ENCODE data around the gene LRRC4. TPM values are rescaled to one million over a fixed set of nuclear protein-coding genes. Genes with fewer than 3 reads are reported as not detected.
A peak's percentile ranks its signal among the peaks of the same experiment; 100 is the strongest.

The LRRC4 gene
- total RNA-seq, 1 donor: 0.72 TPM

DNA sequence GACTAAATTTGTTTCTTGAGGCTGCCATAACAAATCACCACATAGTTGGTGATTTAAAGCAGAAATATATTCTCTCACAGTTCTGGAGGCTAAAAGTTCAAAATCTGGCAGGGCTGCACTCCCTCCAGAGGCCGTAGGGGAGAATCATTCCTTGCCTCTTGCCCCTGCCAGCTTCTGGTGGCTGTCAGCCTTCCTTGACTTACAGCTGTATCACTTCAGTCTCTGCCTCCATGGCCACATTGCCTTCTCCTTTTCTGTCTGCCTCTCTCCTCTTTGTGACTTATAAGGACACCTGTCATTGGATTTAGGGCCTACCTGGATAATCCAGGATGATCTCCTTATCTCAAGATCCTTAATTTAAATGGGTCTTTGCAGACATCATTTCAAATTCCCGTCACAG is 5.8 kb upstream of the LRRC4 start:
- Histone ChIP-seq H3K27ac (ENCODE audit: low read depth, low read length) (no peak overlapping the region), H3K4me2 (ENCODE audit: insufficient read depth, low read length) (no peak overlapping the region), H3K4me1 (ENCODE audit: insufficient read depth, low read length) (peaks cover 18% of the 10 kb centered on the region), H4K20me1 (ENCODE audit: insufficient read depth, low read length) (peaks cover 65% of the 10 kb centered on the region), H2AFZ (ENCODE audit: low read length) (no peak overlapping the region), H3K4me3 (ENCODE audit: insufficient read depth, low read length) (no peak overlapping the region), H3K9me3 (ENCODE audit: low read depth, low read length) (no peaks in the 10 kb centered on the region), H3K27me3 (ENCODE audit: insufficient read depth, low read length) (no peaks in the 10 kb centered on the region), H3K79me2 (ENCODE audit: insufficient read depth, low read length) (peaks cover 7% of the 10 kb centered on the region), H3K36me3 (ENCODE audit: insufficient read depth, low read length) (no peaks in the 10 kb centered on the region)
- TF ChIP-seq, protein P1, sequence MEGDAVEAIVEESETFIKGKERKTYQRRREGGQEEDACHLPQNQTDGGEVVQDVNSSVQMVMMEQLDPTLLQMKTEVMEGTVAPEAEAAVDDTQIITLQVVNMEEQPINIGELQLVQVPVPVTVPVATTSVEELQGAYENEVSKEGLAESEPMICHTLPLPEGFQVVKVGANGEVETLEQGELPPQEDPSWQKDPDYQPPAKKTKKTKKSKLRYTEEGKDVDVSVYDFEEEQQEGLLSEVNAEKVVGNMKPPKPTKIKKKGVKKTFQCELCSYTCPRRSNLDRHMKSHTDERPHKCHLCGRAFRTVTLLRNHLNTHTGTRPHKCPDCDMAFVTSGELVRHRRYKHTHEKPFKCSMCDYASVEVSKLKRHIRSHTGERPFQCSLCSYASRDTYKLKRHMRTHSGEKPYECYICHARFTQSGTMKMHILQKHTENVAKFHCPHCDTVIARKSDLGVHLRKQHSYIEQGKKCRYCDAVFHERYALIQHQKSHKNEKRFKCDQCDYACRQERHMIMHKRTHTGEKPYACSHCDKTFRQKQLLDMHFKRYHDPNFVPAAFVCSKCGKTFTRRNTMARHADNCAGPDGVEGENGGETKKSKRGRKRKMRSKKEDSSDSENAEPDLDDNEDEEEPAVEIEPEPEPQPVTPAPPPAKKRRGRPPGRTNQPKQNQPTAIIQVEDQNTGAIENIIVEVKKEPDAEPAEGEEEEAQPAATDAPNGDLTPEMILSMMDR (IDR thresholded peaks at IDR 0.05; ENCODE audit: extremely low read depth, low read depth, low read length): peak; percentile 6
- DNase-seq (ENCODE audit: insufficient read length, low spot score, missing footprints): no peak

DNA sequence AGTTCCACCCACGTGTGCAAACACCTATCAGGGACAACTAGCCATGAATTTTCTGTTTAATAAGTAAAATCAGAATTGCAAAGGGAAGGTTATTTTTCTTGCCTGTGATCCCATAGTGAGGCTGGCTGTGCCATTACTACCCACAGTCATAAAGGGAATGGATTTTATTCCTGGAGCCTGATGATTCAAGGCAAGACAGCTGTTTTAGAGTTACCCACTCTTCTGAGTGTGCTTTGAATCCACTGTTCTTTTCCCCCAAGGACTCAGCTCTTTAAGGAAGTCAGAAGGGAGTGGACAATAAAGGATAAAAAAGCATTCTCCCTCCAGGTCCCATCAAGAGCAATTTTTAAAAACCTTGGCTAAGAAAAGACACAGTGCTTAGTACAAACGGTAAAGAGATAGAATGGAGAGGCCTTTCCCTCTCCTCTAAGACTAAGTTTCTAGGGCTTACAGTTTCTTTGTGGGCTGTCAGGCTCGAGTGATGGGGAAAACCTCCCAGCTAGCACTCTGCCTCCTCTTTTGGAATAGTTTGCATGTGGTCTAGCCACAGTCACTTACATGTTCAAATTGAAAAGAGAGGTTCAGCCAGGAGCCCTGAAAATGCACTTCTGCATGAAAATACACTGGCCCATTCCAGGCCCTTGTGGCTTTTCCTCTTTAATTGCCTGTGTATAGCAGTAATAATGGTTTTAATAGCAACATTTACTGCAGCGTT is 5.1 kb upstream of the LRRC4 start:
- TF ChIP-seq, protein P1 (IDR thresholded peaks at IDR 0.05; ENCODE audit: extremely low read depth, low read depth, low read length): no peak
- Histone ChIP-seq H3K4me2 (ENCODE audit: insufficient read depth, low read length) (no peak overlapping the region), H3K4me1 (ENCODE audit: insufficient read depth, low read length) (peaks cover 14% of the 10 kb centered on the region), H3K36me3 (ENCODE audit: insufficient read depth, low read length) (no peaks in the 10 kb centered on the region), H4K20me1 (ENCODE audit: insufficient read depth, low read length) (peaks cover 58% of the 10 kb centered on the region), H3K27me3 (ENCODE audit: insufficient read depth, low read length) (no peaks in the 10 kb centered on the region), H3K9me3 (ENCODE audit: low read depth, low read length) (no peaks in the 10 kb centered on the region), H3K4me3 (ENCODE audit: insufficient read depth, low read length) (no peak overlapping the region), H3K27ac (ENCODE audit: low read depth, low read length) (no peak overlapping the region), H3K79me2 (ENCODE audit: insufficient read depth, low read length) (peaks cover 7% of the 10 kb centered on the region), H2AFZ (ENCODE audit: low read length) (no peak overlapping the region)
- DNase-seq (ENCODE audit: insufficient read length, low spot score, missing footprints): no peak

DNA sequence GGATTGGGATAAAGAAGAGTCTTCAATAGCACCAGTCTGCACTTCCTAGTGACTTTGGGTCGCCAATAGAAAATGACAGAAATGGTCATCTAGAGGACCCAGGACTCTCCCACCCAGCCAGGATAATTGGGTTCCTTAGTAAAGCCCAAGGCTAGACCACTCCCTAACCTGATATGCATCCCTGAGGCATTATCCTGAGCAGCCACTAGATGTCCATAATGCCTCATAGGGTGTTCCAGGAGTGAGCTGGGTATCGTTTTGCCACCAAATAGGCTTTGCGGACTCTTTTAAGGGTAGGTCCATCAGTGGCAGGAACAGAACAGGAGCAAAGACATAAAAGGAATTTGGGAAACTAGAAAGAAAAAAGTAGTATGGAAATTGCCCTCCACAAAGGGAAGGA is 4.5 kb upstream of the LRRC4 start:
- TF ChIP-seq, protein P1 (IDR thresholded peaks at IDR 0.05; ENCODE audit: extremely low read depth, low read depth, low read length): peak; percentile 54
- Histone ChIP-seq H4K20me1 (ENCODE audit: insufficient read depth, low read length) (peaks cover 57% of the 10 kb centered on the region), H3K27me3 (ENCODE audit: insufficient read depth, low read length) (no peaks in the 10 kb centered on the region), H3K4me3 (ENCODE audit: insufficient read depth, low read length) (no peak overlapping the region), H2AFZ (ENCODE audit: low read length) (no peak overlapping the region), H3K9me3 (ENCODE audit: low read depth, low read length) (no peaks in the 10 kb centered on the region), H3K4me2 (ENCODE audit: insufficient read depth, low read length) (no peak overlapping the region), H3K79me2 (ENCODE audit: insufficient read depth, low read length) (peaks cover 7% of the 10 kb centered on the region), H3K4me1 (ENCODE audit: insufficient read depth, low read length) (peaks cover 7% of the 10 kb centered on the region), H3K36me3 (ENCODE audit: insufficient read depth, low read length) (no peaks in the 10 kb centered on the region), H3K27ac (ENCODE audit: low read depth, low read length) (no peak overlapping the region)
- DNase-seq (ENCODE audit: insufficient read length, low spot score, missing footprints): peak; percentile 60

DNA sequence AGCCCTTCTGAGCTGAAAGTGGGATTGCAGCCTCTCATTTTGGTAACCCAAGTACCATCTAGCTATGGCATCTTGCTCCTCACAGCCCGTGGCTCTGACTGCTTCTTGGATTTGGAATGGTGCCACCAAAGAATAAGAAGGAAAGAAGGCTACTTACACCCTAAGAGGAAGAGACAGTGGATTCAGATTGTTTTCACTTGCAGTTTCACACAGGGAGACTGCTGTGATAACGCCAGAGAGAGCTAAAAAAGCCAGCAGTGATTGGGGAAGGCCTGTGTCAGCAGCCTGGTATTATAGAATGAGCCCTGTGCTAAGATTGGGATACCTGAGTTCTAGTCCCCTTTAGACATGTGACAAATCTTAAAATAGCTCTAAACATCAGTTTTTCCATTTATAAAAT is 3.6 kb upstream of the LRRC4 start:
- H3K79me2 ChIP-seq (ENCODE audit: insufficient read depth, low read length): peaks cover 13% of the 10 kb centered on the region
- TF ChIP-seq, protein P1 (IDR thresholded peaks at IDR 0.05; ENCODE audit: extremely low read depth, low read depth, low read length): no peak
- H3K4me1 ChIP-seq (ENCODE audit: insufficient read depth, low read length): peaks cover 6% of the 10 kb centered on the region
- no peaks in the 10 kb centered on the region for H3K9me3 ChIP-seq (ENCODE audit: low read depth, low read length)
- H3K4me2 ChIP-seq (ENCODE audit: insufficient read depth, low read length): no peak overlapping the region
- no peak for DNase-seq (ENCODE audit: insufficient read length, low spot score, missing footprints)
- peaks cover 63% of the 10 kb centered on the region for H4K20me1 ChIP-seq (ENCODE audit: insufficient read depth, low read length)
- H3K36me3 ChIP-seq (ENCODE audit: insufficient read depth, low read length): no peaks in the 10 kb centered on the region
- no peak overlapping the region for H3K27ac ChIP-seq (ENCODE audit: low read depth, low read length)
- H2AFZ ChIP-seq (ENCODE audit: low read length): no peak overlapping the region
- H3K4me3 ChIP-seq (ENCODE audit: insufficient read depth, low read length): no peak overlapping the region
- no peaks in the 10 kb centered on the region for H3K27me3 ChIP-seq (ENCODE audit: insufficient read depth, low read length)

Measured in osteoblast (primary cell).